ENCODE data around the gene SRSF5.

Gene SRSF5

DNA sequence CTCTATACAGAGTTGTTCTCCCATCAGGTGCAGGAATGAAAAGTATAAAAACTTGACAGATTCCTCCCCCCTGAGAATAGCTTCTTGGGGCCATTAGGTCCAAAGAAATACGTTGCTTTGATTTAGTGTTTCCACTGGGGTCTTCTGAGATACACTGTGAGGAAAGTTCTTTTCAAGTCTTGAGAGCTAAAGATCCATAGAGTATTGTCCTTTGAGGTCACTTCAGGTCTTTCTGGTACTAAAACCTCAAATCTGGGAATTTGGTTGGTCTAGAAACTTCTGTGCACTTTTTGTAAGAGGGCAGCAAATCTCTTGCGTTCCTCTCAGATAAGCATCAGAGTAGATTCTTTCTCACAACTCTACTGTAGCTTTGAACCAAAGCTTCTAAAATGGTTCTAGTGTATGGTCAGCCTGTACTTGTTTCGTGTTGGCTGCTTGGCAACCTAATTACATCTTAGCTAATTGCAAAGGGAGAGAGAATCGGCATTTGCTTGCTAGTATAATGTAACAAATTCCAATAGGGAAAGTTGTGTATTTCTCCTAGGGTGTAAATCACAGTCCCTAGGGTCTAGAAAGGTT, 10.0 kb downstream of the SRSF5 start:
- no peak overlapping the region for H3K27ac Mint-ChIP-seq
- peaks cover 53% of the 10 kb centered on the region for H3K4me1 Mint-ChIP-seq (ENCODE audit: low read depth)
- H3K27me3 Mint-ChIP-seq: no peaks in the 10 kb centered on the region
- no peak overlapping the region for H3K4me3 Mint-ChIP-seq
- H3K9me3 Mint-ChIP-seq: no peaks in the 10 kb centered on the region
- peaks cover 91% of the 10 kb centered on the region for H3K36me3 Mint-ChIP-seq (ENCODE audit: low read depth)
- intact Hi-C loops (cut with micrococcal nuclease): no loop called here

DNA sequence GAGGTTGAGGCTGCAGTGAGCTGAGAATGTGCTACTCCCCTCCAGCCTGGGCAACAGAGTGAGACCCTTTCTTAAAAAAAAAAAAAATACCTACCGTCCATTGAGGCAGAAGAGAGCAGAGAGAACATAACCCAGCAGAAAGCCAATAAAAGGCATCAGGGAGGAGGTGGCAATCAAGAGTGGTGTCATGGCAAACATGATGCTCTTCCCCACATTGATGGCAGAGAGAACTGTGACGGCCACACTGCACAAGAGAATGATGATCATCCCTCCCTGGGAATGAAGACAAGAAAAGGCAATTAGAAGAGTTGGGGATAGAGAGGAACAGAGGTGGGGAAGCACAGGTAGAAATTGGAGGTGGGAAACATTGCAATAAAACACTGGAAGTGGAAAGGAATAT, 12.1 kb downstream of the SRSF5 start:
- intact Hi-C loops (cut with micrococcal nuclease): no loop called here
- Mint-ChIP-seq H3K9me3 (no peaks in the 10 kb centered on the region), H3K36me3 (ENCODE audit: low read depth) (peaks cover 70% of the 10 kb centered on the region), H3K27ac (no peak overlapping the region), H3K27me3 (no peaks in the 10 kb centered on the region), H3K4me1 (ENCODE audit: low read depth) (peaks cover 39% of the 10 kb centered on the region), H3K4me3 (no peak overlapping the region)

DNA sequence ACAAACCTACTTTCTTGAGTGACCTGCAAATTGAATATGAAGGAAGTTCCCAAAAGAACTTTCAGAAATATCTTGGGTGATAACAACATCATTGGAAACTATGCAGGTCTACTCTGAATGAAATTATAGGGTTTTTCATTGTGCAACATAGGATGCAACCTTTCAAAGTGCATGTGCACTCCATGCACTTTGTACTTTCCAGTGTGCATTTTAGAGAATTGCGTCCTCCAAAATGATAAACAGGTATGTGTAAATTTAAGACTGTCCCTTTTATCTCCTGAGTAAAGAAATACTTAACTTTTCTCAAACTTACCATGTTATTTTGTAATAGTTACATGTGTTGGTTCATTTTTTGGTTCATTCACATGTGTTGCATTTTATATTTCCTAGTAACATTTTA, 13.2 kb downstream of the SRSF5 start:
- intact Hi-C loops (cut with micrococcal nuclease): no loop called here
- peaks cover 60% of the 10 kb centered on the region for H3K36me3 Mint-ChIP-seq (ENCODE audit: low read depth)
- H3K27me3 Mint-ChIP-seq: no peaks in the 10 kb centered on the region
- no peak overlapping the region for H3K4me3 Mint-ChIP-seq
- H3K4me1 Mint-ChIP-seq (ENCODE audit: low read depth): peaks cover 30% of the 10 kb centered on the region
- no peak overlapping the region for H3K27ac Mint-ChIP-seq
- H3K9me3 Mint-ChIP-seq: no peaks in the 10 kb centered on the region

DNA sequence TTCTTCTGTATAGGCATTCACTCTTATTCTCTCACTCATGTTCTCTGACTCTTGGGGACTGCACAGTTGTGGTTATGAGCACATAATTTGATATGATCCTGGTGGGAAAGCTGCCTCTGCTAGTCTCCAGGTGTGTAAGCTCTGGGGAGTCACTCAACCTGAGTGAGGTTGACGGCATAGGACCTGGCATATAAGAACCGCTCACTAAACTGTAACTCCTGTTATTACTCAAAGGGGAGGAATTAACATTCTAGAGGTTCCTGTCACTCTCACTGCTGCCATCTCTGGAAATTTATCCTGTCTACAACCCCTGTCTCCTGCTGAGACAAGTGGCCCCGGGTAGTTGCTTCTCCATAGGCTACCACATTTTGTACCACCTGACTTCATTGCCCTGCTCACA, 14.0 kb downstream of the SRSF5 start:
- Mint-ChIP-seq H3K27me3 (no peaks in the 10 kb centered on the region), H3K36me3 (ENCODE audit: low read depth) (peaks cover 54% of the 10 kb centered on the region), H3K9me3 (no peaks in the 10 kb centered on the region), H3K4me1 (ENCODE audit: low read depth) (peaks cover 23% of the 10 kb centered on the region), H3K4me3 (no peak overlapping the region), H3K27ac (no peak overlapping the region)
- intact Hi-C loops (cut with micrococcal nuclease): no loop called here

- H3K36me3 Mint-ChIP-seq (ENCODE audit: low read depth): peaks cover 27% of the 10 kb centered on the region
- intact Hi-C loops (cut with micrococcal nuclease): no loop called here
- H3K4me1 Mint-ChIP-seq (ENCODE audit: low read depth): no peaks in the 10 kb centered on the region
- no peaks in the 10 kb centered on the region for H3K27me3 Mint-ChIP-seq
- no peak overlapping the region for H3K4me3 Mint-ChIP-seq
- H3K9me3 Mint-ChIP-seq: no peaks in the 10 kb centered on the region
- H3K27ac Mint-ChIP-seq: no peak overlapping the region
These were observed 18.0 kb downstream of the SRSF5 start for GRCh38 chr14:69784942-69785341.

- no peak overlapping the region for H3K4me3 Mint-ChIP-seq
- peaks cover 16% of the 10 kb centered on the region for H3K36me3 Mint-ChIP-seq (ENCODE audit: low read depth)
- no peak overlapping the region for H3K27ac Mint-ChIP-seq
These were observed 19.7 kb downstream of the SRSF5 start for GRCh38 chr14:69786603-69787002.

GRCh38 chr14:69789118-69789640, 22.2 kb downstream of the SRSF5 start:
- Mint-ChIP-seq H3K4me1 (ENCODE audit: low read depth) (no peaks in the 10 kb centered on the region), H3K27me3 (no peaks in the 10 kb centered on the region), H3K9me3 (no peaks in the 10 kb centered on the region), H3K36me3 (ENCODE audit: low read depth) (peaks cover 11% of the 10 kb centered on the region), H3K4me3 (no peak overlapping the region), H3K27ac (no peak overlapping the region)
- intact Hi-C loops (cut with micrococcal nuclease): no loop called here

More at GRCh38 chr14:69786603-69787002, 19.7 kb downstream of the SRSF5 start:
- Mint-ChIP-seq H3K27me3 (no peaks in the 10 kb centered on the region), H3K9me3 (no peaks in the 10 kb centered on the region), H3K4me1 (ENCODE audit: low read depth) (no peaks in the 10 kb centered on the region)
- intact Hi-C loops (cut with micrococcal nuclease): no loop called here

- Mint-ChIP-seq H3K27ac (no peak overlapping the region), H3K4me3 (no peak overlapping the region), H3K4me1 (ENCODE audit: low read depth) (peaks cover 9% of the 10 kb centered on the region), H3K9me3 (no peaks in the 10 kb centered on the region), H3K36me3 (ENCODE audit: low read depth) (no peaks in the 10 kb centered on the region), H3K27me3 (no peaks in the 10 kb centered on the region)
- intact Hi-C loops (cut with micrococcal nuclease): no loop called here
These were observed 26.0 kb downstream of the SRSF5 start for GRCh38 chr14:69792887-69793421.

GRCh38 chr14:69794791-69795190, 27.8 kb downstream of the SRSF5 start:
- Mint-ChIP-seq H3K27me3 (no peaks in the 10 kb centered on the region), H3K27ac (no peak overlapping the region), H3K9me3 (no peaks in the 10 kb centered on the region), H3K4me1 (ENCODE audit: low read depth) (peaks cover 12% of the 10 kb centered on the region), H3K36me3 (ENCODE audit: low read depth) (no peaks in the 10 kb centered on the region), H3K4me3 (no peak overlapping the region)
- intact Hi-C loops (cut with micrococcal nuclease): no loop called here

- Mint-ChIP-seq H3K9me3 (no peaks in the 10 kb centered on the region), H3K4me1 (ENCODE audit: low read depth) (peaks cover 12% of the 10 kb centered on the region), H3K27me3 (no peaks in the 10 kb centered on the region), H3K4me3 (no peak overlapping the region), H3K36me3 (ENCODE audit: low read depth) (no peaks in the 10 kb centered on the region), H3K27ac (no peak overlapping the region)
- intact Hi-C loops (cut with micrococcal nuclease): no loop called here
These were observed 28.7 kb downstream of the SRSF5 start for GRCh38 chr14:69795691-69796090.

- H3K4me3 Mint-ChIP-seq: no peak within 1 kb of the TSS
- no peaks in the 10 kb centered on the region for H3K9me3 Mint-ChIP-seq
- H3K4me1 Mint-ChIP-seq (ENCODE audit: low read depth): peaks cover 12% of the 10 kb centered on the region
- peaks cover 2% of the 10 kb centered on the region for H3K27me3 Mint-ChIP-seq
- H3K36me3 Mint-ChIP-seq (ENCODE audit: low read depth): no peaks in the 10 kb centered on the region
- intact Hi-C loops (cut with micrococcal nuclease): no loop called here
- H3K27ac Mint-ChIP-seq: no peak within 1 kb of the TSS
These were observed 30.0 kb downstream of the SRSF5 start, which contains the start of gene SLC10A1 for GRCh38 chr14:69796797-69797500. Gene SLC10A1 (minus strand): TSS chr14:69797241. CDS start chr14:69797155, 86 bp downstream.

GRCh38 chr14:69797573-69798338, 30.8 kb downstream of the SRSF5 start:
- Mint-ChIP-seq H3K27me3 (peaks cover 7% of the 10 kb centered on the region), H3K36me3 (ENCODE audit: low read depth) (no peaks in the 10 kb centered on the region), H3K4me3 (no peak overlapping the region), H3K27ac (no peak overlapping the region), H3K9me3 (no peaks in the 10 kb centered on the region), H3K4me1 (ENCODE audit: low read depth) (peaks cover 12% of the 10 kb centered on the region)
- intact Hi-C loops (cut with micrococcal nuclease): no loop called here

DNA sequence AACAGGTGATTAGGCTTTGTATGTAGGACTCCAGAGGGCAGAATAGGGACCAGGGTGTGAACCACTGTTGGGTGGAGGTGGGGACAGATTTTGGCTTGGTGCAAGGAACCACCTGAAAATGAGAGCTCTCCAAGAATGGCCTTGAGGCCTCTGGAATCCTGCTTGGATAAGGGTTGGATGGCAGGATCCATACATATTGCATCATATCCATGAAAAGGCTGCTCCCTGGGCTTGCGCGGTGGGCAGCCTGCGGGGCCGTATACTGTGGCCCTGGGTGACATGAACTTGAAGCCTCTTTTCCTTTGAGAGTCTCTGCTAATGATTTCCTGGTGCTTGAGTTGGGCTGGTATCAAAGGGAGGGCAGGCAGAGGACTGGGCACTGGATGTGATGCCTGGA, 31.4 kb downstream of the SRSF5 start:
- Mint-ChIP-seq H3K36me3 (ENCODE audit: low read depth) (no peaks in the 10 kb centered on the region), H3K4me3 (no peak overlapping the region), H3K27me3 (peaks cover 7% of the 10 kb centered on the region), H3K9me3 (no peaks in the 10 kb centered on the region), H3K27ac (no peak overlapping the region), H3K4me1 (ENCODE audit: low read depth) (peaks cover 12% of the 10 kb centered on the region)
- intact Hi-C loops (cut with micrococcal nuclease): no loop called here

GRCh38 chr14:69803753-69804152, 36.8 kb downstream of the SRSF5 start:
- intact Hi-C loops (cut with micrococcal nuclease): no loop called here
- Mint-ChIP-seq H3K4me1 (ENCODE audit: low read depth) (peaks cover 4% of the 10 kb centered on the region), H3K9me3 (no peaks in the 10 kb centered on the region), H3K4me3 (no peak overlapping the region), H3K27me3 (peaks cover 7% of the 10 kb centered on the region), H3K36me3 (ENCODE audit: low read depth) (no peaks in the 10 kb centered on the region), H3K27ac (no peak overlapping the region)
